Testis (tissue), 2 donors: ENCODE results near the gene ABHD4.

Experiments
- CTCF ChIP-seq, 3 experiments: fragments of 450-650 bp in 2 of 3; fragments of 200-600 bp in 1 of 3; sonication (generic) in 1 of 3; IDR thresholded peaks; one replicate each; pipeline ENCODE4 v1.5.1; 2016 to 2019; ENCODE audit warnings: antibody characterized with exemption in 3 of 3, mild to moderate bottlenecking in 2 of 3, moderate library complexity in 1 of 3
- POLR2A ChIP-seq: fragments of 450-650 bp; IDR thresholded peaks from one replicate; pipeline ENCODE4 v1.6.1; 2017; ENCODE audit warnings: antibody characterized with exemption, mild to moderate bottlenecking, moderate library complexity

GRCh38 chr14:22660654-22661053, 62.6 kb downstream of the ABHD4 start:
- TF ChIP-seq CTCF (IDR thresholded peaks at IDR 0.05) (no peak), POLR2A (no peak)
